Activated CD8-positive, alpha-beta T cell treated with anti-CD3 and anti-CD28 coated beads for 36 hours (primary cell): ENCODE data around the gene SLC25A2. TPM values are rescaled to one million over a fixed set of nuclear protein-coding genes. Genes with fewer than 3 reads are reported as not detected.

Experiments
- ATAC-seq: fragments of 200-7000 bp; cut with Tn5 transposase; one replicate; pipeline ENCODE4 v1.10.0; 2021; ENCODE audit warnings: mild to moderate bottlenecking, moderate library complexity
- CTCF ChIA-PET: fragments of 350-600 bp; sonication (Branson Sonifier 250); formaldehyde crosslinking; loops from one replicate; lab custom pipeline; 2021; ENCODE audit warnings: antibody characterized with exemption; lab: Charles Lee
- POLR2A ChIA-PET: fragments of 350-600 bp; sonication (Branson Sonifier 250); formaldehyde crosslinking; loops from one replicate; lab custom pipeline; 2021; ENCODE audit warnings: antibody characterized with exemption; lab: Charles Lee
- DNase-seq: peaks from one replicate; pipeline ENCODE4 v3.0.0-alpha.2; 2020
- H3K27ac Mint-ChIP-seq: one replicate; pipeline ENCODE4 v1.8.0; 2021; ENCODE audit warnings: mild to moderate bottlenecking, mixed read lengths
- H3K27me3 Mint-ChIP-seq: one replicate; pipeline ENCODE4 v1.8.0; 2021; ENCODE audit warnings: mixed read lengths
- H3K36me3 Mint-ChIP-seq: one replicate; pipeline ENCODE4 v1.8.0; 2021; ENCODE audit warnings: low read depth, mixed read lengths
- H3K4me1 Mint-ChIP-seq: one replicate; pipeline ENCODE4 v1.8.0; 2021; ENCODE audit warnings: low read depth, mixed read lengths
- H3K4me3 Mint-ChIP-seq: one replicate; pipeline ENCODE4 v1.8.0; 2021; ENCODE audit warnings: mild to moderate bottlenecking, moderate library complexity, mixed read lengths
- H3K9me3 Mint-ChIP-seq: one replicate; pipeline ENCODE4 v1.8.0; 2021; ENCODE audit warnings: mixed read lengths
- CTCF ChIP-seq: fragments of 200-600 bp; IDR thresholded peaks from one replicate; pipeline ENCODE4 v1.8.0; 2022; ENCODE audit warnings: antibody characterized with exemption, mild to moderate bottlenecking
- intact Hi-C: fragments of 100-400 bp; cut with micrococcal nuclease; formaldehyde crosslinking; loops from one replicate; pipeline ENCODE4 v1.10.0; 2022
- total RNA-seq, 2 experiments: library from RNA; stranded (reverse); gene quantifications; one replicate each; pipeline ENCODE4 v1.2.3, GENCODE V29; 2021

Gene SLC25A2
- total RNA-seq, 2 experiments from 2014 or later, result 0.25 TPM; not detected in 1

DNA sequence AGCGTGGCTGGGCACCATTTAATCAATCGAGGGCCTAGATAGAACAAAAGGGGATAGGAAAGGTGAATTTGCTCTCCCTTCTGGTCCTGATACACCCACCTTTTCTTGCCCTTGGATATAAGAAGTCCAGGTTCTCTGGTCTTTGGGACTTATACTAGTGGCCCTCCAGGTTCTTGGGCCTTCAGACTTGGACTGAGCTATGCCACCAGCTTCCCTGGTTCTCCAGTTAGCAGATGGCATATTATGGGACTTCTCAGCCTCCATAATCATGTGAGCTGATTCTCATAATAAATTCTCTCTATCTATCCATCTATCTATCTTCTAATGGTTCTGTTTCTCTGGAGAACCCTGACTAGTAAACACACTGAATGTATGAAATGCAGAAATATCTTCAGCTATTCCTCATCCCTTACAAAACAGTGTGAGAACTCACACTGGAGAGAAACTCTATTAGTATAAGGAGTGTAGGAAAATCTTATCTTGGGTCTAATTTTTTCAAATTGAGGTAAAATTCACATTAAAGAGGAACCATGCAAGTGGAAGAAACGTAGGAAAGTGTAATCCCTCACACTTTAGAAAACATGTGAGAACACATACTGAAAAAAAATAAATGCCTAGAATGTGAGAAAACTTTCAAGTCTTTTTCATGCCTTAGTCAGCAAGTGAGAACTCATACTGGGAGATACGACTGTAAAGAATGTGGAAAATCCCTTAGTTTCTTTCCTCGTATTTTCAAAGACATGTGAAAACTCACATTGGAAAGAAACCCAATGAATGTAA, 43.2 kb downstream of the SLC25A2 start:
- peaks cover 39% of the 10 kb centered on the region for H3K36me3 Mint-ChIP-seq
- no peak overlapping the region for H3K4me3 Mint-ChIP-seq
- no peaks in the 10 kb centered on the region for H3K4me1 Mint-ChIP-seq
- CTCF ChIA-PET, result interaction anchor here (1.3 kb wide), 1 partner anchor 60 kb away, joined by 4 read pairs; the partner anchor contains the start of gene TAF7
- no peak for ATAC-seq
- no peak for TF ChIP-seq CTCF
- no peaks in the 10 kb centered on the region for H3K27me3 Mint-ChIP-seq
- peaks cover 59% of the 10 kb centered on the region for H3K9me3 Mint-ChIP-seq
- POLR2A ChIA-PET, result interaction anchor here (0.8 kb wide), 1 partner anchor 59 kb away, joined by 3 read pairs; no protein-coding TSS in a partner anchor
- intact Hi-C loops, result no loop called here
- DNase-seq, result no peak
- H3K27ac Mint-ChIP-seq, result no peak overlapping the region

GRCh38 chr5:141258948-141259347, 44.9 kb downstream of the SLC25A2 start:
- ATAC-seq (no peak), DNase-seq (no peak)
- H3K27ac Mint-ChIP-seq, result no peak overlapping the region
- H3K27me3 Mint-ChIP-seq, result no peaks in the 10 kb centered on the region
- TF ChIP-seq CTCF, result no peak
- intact Hi-C loops, result no loop called here
- no peaks in the 10 kb centered on the region for H3K4me1 Mint-ChIP-seq
- no peak overlapping the region for H3K4me3 Mint-ChIP-seq
- ChIA-PET CTCF (no interaction called here), POLR2A (no interaction called here)
- H3K36me3 Mint-ChIP-seq, result peaks cover 37% of the 10 kb centered on the region
- H3K9me3 Mint-ChIP-seq, result peaks cover 66% of the 10 kb centered on the region

- TF ChIP-seq CTCF, result no peak
- Mint-ChIP-seq H3K9me3 (peaks cover 68% of the 10 kb centered on the region), H3K27me3 (no peaks in the 10 kb centered on the region), H3K4me1 (no peaks in the 10 kb centered on the region), H3K36me3 (peaks cover 35% of the 10 kb centered on the region), H3K27ac (no peak overlapping the region), H3K4me3 (no peak overlapping the region)
- ChIA-PET POLR2A (no interaction called here), CTCF (interaction anchor here (1.0 kb wide), 1 partner anchor 67 kb away, joined by 3 read pairs; the partner anchor contains the start of gene PCDHB10)
- no peak for ATAC-seq
- DNase-seq, result no peak
- intact Hi-C loops, result no loop called here
Measured at GRCh38 chr5:141258464-141258863, 45.4 kb downstream of the SLC25A2 start.

Other genes with a start within 250 kb of the SLC25A2 start
- gene PCDHB2, start 209.4 kb downstream of the SLC25A2 start, total RNA-seq, result not detected
- gene PCDHB3, start 203.6 kb downstream of the SLC25A2 start, total RNA-seq, result not detected
- not detected for gene PCDHB4, start 182.2 kb downstream of the SLC25A2 start, total RNA-seq
- gene PCDHB5, start 168.8 kb downstream of the SLC25A2 start, total RNA-seq, result not detected
- gene PCDHB6, start 154.0 kb downstream of the SLC25A2 start, total RNA-seq, result not detected
- not detected for gene PCDHB7, start 131.4 kb downstream of the SLC25A2 start, total RNA-seq
- gene PCDHB8, start 126.3 kb downstream of the SLC25A2 start, total RNA-seq, result not detected
- gene PCDHB16, start 121.7 kb downstream of the SLC25A2 start, total RNA-seq, result not detected
- not detected for gene PCDHB9, start 116.9 kb downstream of the SLC25A2 start, total RNA-seq
- gene PCDHB10, start 111.7 kb downstream of the SLC25A2 start, total RNA-seq, result not detected
- gene PCDHB11, start 104.4 kb downstream of the SLC25A2 start, total RNA-seq, result not detected
- gene PCDHB12, start 95.3 kb downstream of the SLC25A2 start, total RNA-seq, result not detected
- gene PCDHB13, start 90.1 kb downstream of the SLC25A2 start, total RNA-seq, result not detected
- not detected for gene PCDHB14, start 80.7 kb downstream of the SLC25A2 start, total RNA-seq
- gene PCDHB15, start 58.7 kb downstream of the SLC25A2 start, total RNA-seq, result not detected
- gene TAF7, start 16.7 kb upstream of the SLC25A2 start, total RNA-seq, result 10 to 100 TPM; 56.2 to 58.1 TPM
- under 1 TPM in 1 of 2 experiments, not detected in 1; 0.07 TPM for gene PCDHGA1, start 26.5 kb upstream of the SLC25A2 start, total RNA-seq
- gene PCDHGA2, start 34.7 kb upstream of the SLC25A2 start, total RNA-seq, result not detected
- gene PCDHGA3, start 39.8 kb upstream of the SLC25A2 start, total RNA-seq, result not detected
- gene PCDHGB1, start 46.0 kb upstream of the SLC25A2 start, total RNA-seq, result not detected
- not detected for gene PCDHGA4, start 51.0 kb upstream of the SLC25A2 start, total RNA-seq
- under 1 TPM; 0.11 to 0.14 TPM for gene PCDHGB2, start 55.9 kb upstream of the SLC25A2 start, total RNA-seq
- gene PCDHGA5, start 60.1 kb upstream of the SLC25A2 start, total RNA-seq, result not detected
- gene PCDHGB3, start 66.2 kb upstream of the SLC25A2 start, total RNA-seq, result under 1 TPM; 0.07 to 0.16 TPM
- gene PCDHGA6, start 69.8 kb upstream of the SLC25A2 start, total RNA-seq, result not detected
- not detected for gene PCDHGA7, start 78.7 kb upstream of the SLC25A2 start, total RNA-seq
- not detected for gene PCDHGB4, start 83.6 kb upstream of the SLC25A2 start, total RNA-seq
- not detected for gene PCDHGA8, start 88.6 kb upstream of the SLC25A2 start, total RNA-seq
- under 1 TPM in 1 of 2 experiments, not detected in 1; 0.11 TPM for gene PCDHGB5, start 93.9 kb upstream of the SLC25A2 start, total RNA-seq
- gene PCDHGA9, start 98.7 kb upstream of the SLC25A2 start, total RNA-seq, result under 1 TPM in 1 of 2 experiments, not detected in 1; 0.09 TPM
- under 1 TPM in 1 of 2 experiments, not detected in 1; 0.09 TPM for gene PCDHGB6, start 104.0 kb upstream of the SLC25A2 start, total RNA-seq
- gene PCDHGA10, start 108.9 kb upstream of the SLC25A2 start, total RNA-seq, result not detected
- not detected for gene PCDHGB7, start 113.6 kb upstream of the SLC25A2 start, total RNA-seq
- gene PCDHGA11, start 117.0 kb upstream of the SLC25A2 start, total RNA-seq, result not detected
- not detected for gene PCDHGA12, start 126.5 kb upstream of the SLC25A2 start, total RNA-seq
- not detected for gene PCDHGC3, start 171.9 kb upstream of the SLC25A2 start, total RNA-seq
- not detected for gene PCDHGC4, start 181.0 kb upstream of the SLC25A2 start, total RNA-seq
- gene PCDHGC5, start 185.0 kb upstream of the SLC25A2 start, total RNA-seq, result not detected